Ureter (tissue), 1 donor: ENCODE measurements around the gene CNGA1. TPM values are rescaled to one million over a fixed set of nuclear protein-coding genes. Genes with fewer than 3 reads are reported as not detected.
"Not testable (repeated sequence)": the region's sequence is repeated elsewhere in the genome, so short reads cannot be mapped to it uniquely, and the experiment has no call there.

Experiments
- DNase-seq: peaks from one replicate; pipeline ENCODE4 v3.0.0-alpha.2; 2020; ENCODE audit warnings: low spot score
- total RNA-seq: library from RNA; stranded (reverse); gene quantifications from one replicate; pipeline ENCODE4 v1.2.4, GENCODE V29; 2023
- donor health status: DM: yes; HTN: yes; CAD: no.

Gene CNGA1
- total RNA-seq, 1 donor from 2014 or later: 36.8 TPM

- DNase-seq: no peak
These were observed 14.0 kb upstream of the CNGA1 start for GRCh38 chr4:48030470-48030869.

- DNase-seq: no peak
These were observed 12.2 kb upstream of the CNGA1 start for GRCh38 chr4:48028696-48029095.

GRCh38 chr4:48027653-48028052, 11.2 kb upstream of the CNGA1 start:
- DNase-seq: no peak

GRCh38 chr4:48025005-48025404, 8.5 kb upstream of the CNGA1 start:
- DNase-seq: no peak

GRCh38 chr4:48024522-48024921, 8.0 kb upstream of the CNGA1 start:
- no peak for DNase-seq

- DNase-seq: no peak
These were observed 5.8 kb upstream of the CNGA1 start for GRCh38 chr4:48022192-48022799.

- DNase-seq: no peak
These were observed 4.6 kb upstream of the CNGA1 start for GRCh38 chr4:48021100-48021499.

GRCh38 chr4:48018112-48018511, 1.6 kb upstream of the CNGA1 start:
- DNase-seq: no peak

GRCh38 chr4:48017108-48017571, 659 bp upstream of the CNGA1 start:
- DNase-seq: peak; percentile 72

GRCh38 chr4:48015678-48016077, 803 bp downstream of the CNGA1 start:
- no peak for DNase-seq

GRCh38 chr4:48015216-48015615, 1.3 kb downstream of the CNGA1 start:
- no peak for DNase-seq

GRCh38 chr4:48012824-48013223, 3.7 kb downstream of the CNGA1 start:
- DNase-seq: peak; percentile 53

GRCh38 chr4:48011722-48012121, 4.8 kb downstream of the CNGA1 start:
- DNase-seq: no peak

- not testable (repeated sequence) for DNase-seq
These were observed 5.6 kb downstream of the CNGA1 start for GRCh38 chr4:48010906-48011305.

GRCh38 chr4:48008021-48008596, 8.4 kb downstream of the CNGA1 start:
- no peak for DNase-seq

GRCh38 chr4:48005781-48006180, 10.7 kb downstream of the CNGA1 start:
- DNase-seq: no peak

GRCh38 chr4:48003568-48003967, 12.9 kb downstream of the CNGA1 start:
- not testable (repeated sequence) for DNase-seq

GRCh38 chr4:48002267-48002666, 14.2 kb downstream of the CNGA1 start:
- DNase-seq: no peak

- no peak for DNase-seq
These were observed 20.5 kb downstream of the CNGA1 start for GRCh38 chr4:47996021-47996420.

GRCh38 chr4:47992475-47992874, 24.0 kb downstream of the CNGA1 start:
- DNase-seq: not testable (repeated sequence)

- DNase-seq: no peak
These were observed 26.3 kb downstream of the CNGA1 start for GRCh38 chr4:47990145-47990544.

GRCh38 chr4:47974566-47974965, 41.9 kb downstream of the CNGA1 start:
- DNase-seq: no peak

- no peak for DNase-seq
These were observed 43.8 kb downstream of the CNGA1 start for GRCh38 chr4:47972721-47973120.

- no peak for DNase-seq
These were observed 44.3 kb downstream of the CNGA1 start for GRCh38 chr4:47972181-47972580.
